ENCODE data around the gene SRL. TPM values are rescaled to one million over a fixed set of nuclear protein-coding genes. Genes with fewer than 3 reads are reported as not detected.

The SRL gene
- total and polyA plus RNA-seq, 4 donors, result 0.30 to 2.9 (median 1.2) TPM

- Histone ChIP-seq H3K4me1 (ENCODE audit: control insufficient read depth in 5 of 5, insufficient read depth in 5 of 5, low read length in 5 of 5) (no peaks in the 10 kb centered on the region), H3K9ac (ENCODE audit: insufficient read depth in 1 of 2, low read length in 2 of 2) (no peak overlapping the region), H3K9me3 (ENCODE audit: control insufficient read depth in 4 of 4, insufficient read depth in 3 of 4, low read length in 3 of 4) (peaks cover 0 to 4% (median 0%) of the 10 kb centered on the region in 4 donors), H3K27me3 (ENCODE audit: control insufficient read depth in 3 of 3, insufficient read depth in 3 of 3, low read length in 2 of 3) (no peaks in the 10 kb centered on the region), H3K36me3 (ENCODE audit: control insufficient read depth in 4 of 4, insufficient read depth in 4 of 4, low read length in 4 of 4) (no peaks in the 10 kb centered on the region), H3K27ac (ENCODE audit: low read depth in 1 of 2, low read length in 1 of 2) (no peak overlapping the region), H3K4me3 (no peak overlapping the region)
- TF ChIP-seq CTCF (IDR thresholded peaks at IDR 0.05; ENCODE audit: control extremely low read depth, extremely low read depth), result no peak
- WGBS, 2 donors, result 99 to 100% methylated on average over 2 of the region's 2 CpGs
- DNase-seq (no peak), ATAC-seq (ENCODE audit: insufficient read depth, low FRiP score) (no peak)
Measured at GRCh38 chr16:4280625-4281024, 38.7 kb upstream of the SRL start.

GRCh38 chr16:4277987-4278513 lies 36.2 kb upstream of the SRL start:
- ATAC-seq (ENCODE audit: insufficient read depth, low FRiP score), result no peak
- Histone ChIP-seq H3K4me3 (no peak overlapping the region), H3K9ac (ENCODE audit: insufficient read depth in 1 of 2, low read length in 2 of 2) (no peak overlapping the region), H3K27ac (ENCODE audit: low read depth in 1 of 2, low read length in 1 of 2) (no peak overlapping the region), H3K9me3 (ENCODE audit: control insufficient read depth in 4 of 4, insufficient read depth in 3 of 4, low read length in 3 of 4) (peaks cover 0 to 4% (median 0%) of the 10 kb centered on the region in 4 donors), H3K27me3 (ENCODE audit: control insufficient read depth in 3 of 3, insufficient read depth in 3 of 3, low read length in 2 of 3) (no peaks in the 10 kb centered on the region), H3K4me1 (ENCODE audit: control insufficient read depth in 5 of 5, insufficient read depth in 5 of 5, low read length in 5 of 5) (peaks cover 0 to 6% (median 0%) of the 10 kb centered on the region in 5 donors), H3K36me3 (ENCODE audit: control insufficient read depth in 4 of 4, insufficient read depth in 4 of 4, low read length in 4 of 4) (no peaks in the 10 kb centered on the region)
- no peak for DNase-seq
- no peak for TF ChIP-seq CTCF (IDR thresholded peaks at IDR 0.05; ENCODE audit: control extremely low read depth, extremely low read depth)
- WGBS, 2 donors, result 97 to 100% methylated on average over 2 of the region's 2 CpGs

GRCh38 chr16:4275861-4276260 lies 34.0 kb upstream of the SRL start:
- no peaks in the 10 kb centered on the region for H3K36me3 ChIP-seq (ENCODE audit: control insufficient read depth in 4 of 4, insufficient read depth in 4 of 4, low read length in 4 of 4)
- no peaks in the 10 kb centered on the region for H3K27me3 ChIP-seq (ENCODE audit: control insufficient read depth in 3 of 3, insufficient read depth in 3 of 3, low read length in 2 of 3)
- ATAC-seq (ENCODE audit: insufficient read depth, low FRiP score) (no peak), DNase-seq (no peak)
- no peak overlapping the region for H3K9ac ChIP-seq (ENCODE audit: insufficient read depth in 1 of 2, low read length in 2 of 2)
- H3K4me3 ChIP-seq, result no peak overlapping the region
- 86 to 93% methylated on average over 6 of the region's 6 CpGs for WGBS, 2 donors
- TF ChIP-seq CTCF (IDR thresholded peaks at IDR 0.05; ENCODE audit: control extremely low read depth, extremely low read depth), result no peak
- H3K9me3 ChIP-seq (ENCODE audit: control insufficient read depth in 4 of 4, insufficient read depth in 3 of 4, low read length in 3 of 4), result peaks cover 0 to 3% (median 0%) of the 10 kb centered on the region in 4 donors
- peaks cover 0 to 12% (median 0%) of the 10 kb centered on the region in 5 donors for H3K4me1 ChIP-seq (ENCODE audit: control insufficient read depth in 5 of 5, insufficient read depth in 5 of 5, low read length in 5 of 5)
- H3K27ac ChIP-seq (ENCODE audit: low read depth in 1 of 2, low read length in 1 of 2), result no peak overlapping the region

- Histone ChIP-seq H3K9me3 (ENCODE audit: control insufficient read depth in 4 of 4, insufficient read depth in 3 of 4, low read length in 3 of 4) (no peaks in the 10 kb centered on the region), H3K27me3 (ENCODE audit: control insufficient read depth in 3 of 3, insufficient read depth in 3 of 3, low read length in 2 of 3) (no peaks in the 10 kb centered on the region), H3K9ac (ENCODE audit: insufficient read depth in 1 of 2, low read length in 2 of 2) (peak overlapping the region; percentile 37 to 74), H3K27ac (ENCODE audit: low read depth in 1 of 2, low read length in 1 of 2) (peak overlapping the region; percentile 89 to 91), H3K36me3 (ENCODE audit: control insufficient read depth in 4 of 4, insufficient read depth in 4 of 4, low read length in 4 of 4) (no peaks in the 10 kb centered on the region), H3K4me1 (ENCODE audit: control insufficient read depth in 5 of 5, insufficient read depth in 5 of 5, low read length in 5 of 5) (peaks cover 0 to 17% (median 0%) of the 10 kb centered on the region in 5 donors), H3K4me3 (peak overlapping the region; percentile 57)
- peak; percentile 28 for ATAC-seq (ENCODE audit: insufficient read depth, low FRiP score)
- peak; percentile 66 to 70 (median 69) for DNase-seq
- no peak for TF ChIP-seq CTCF (IDR thresholded peaks at IDR 0.05; ENCODE audit: control extremely low read depth, extremely low read depth)
- WGBS, 2 donors, result 0 to 1% methylated on average over 25 of the region's 25 CpGs
Measured at GRCh38 chr16:4273858-4274311, 32.0 kb upstream of the SRL start.
